ENCODE results near the gene PID1.

The PID1 gene, protein sequence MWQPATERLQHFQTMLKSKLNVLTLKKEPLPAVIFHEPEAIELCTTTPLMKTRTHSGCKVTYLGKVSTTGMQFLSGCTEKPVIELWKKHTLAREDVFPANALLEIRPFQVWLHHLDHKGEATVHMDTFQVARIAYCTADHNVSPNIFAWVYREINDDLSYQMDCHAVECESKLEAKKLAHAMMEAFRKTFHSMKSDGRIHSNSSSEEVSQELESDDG

DNA sequence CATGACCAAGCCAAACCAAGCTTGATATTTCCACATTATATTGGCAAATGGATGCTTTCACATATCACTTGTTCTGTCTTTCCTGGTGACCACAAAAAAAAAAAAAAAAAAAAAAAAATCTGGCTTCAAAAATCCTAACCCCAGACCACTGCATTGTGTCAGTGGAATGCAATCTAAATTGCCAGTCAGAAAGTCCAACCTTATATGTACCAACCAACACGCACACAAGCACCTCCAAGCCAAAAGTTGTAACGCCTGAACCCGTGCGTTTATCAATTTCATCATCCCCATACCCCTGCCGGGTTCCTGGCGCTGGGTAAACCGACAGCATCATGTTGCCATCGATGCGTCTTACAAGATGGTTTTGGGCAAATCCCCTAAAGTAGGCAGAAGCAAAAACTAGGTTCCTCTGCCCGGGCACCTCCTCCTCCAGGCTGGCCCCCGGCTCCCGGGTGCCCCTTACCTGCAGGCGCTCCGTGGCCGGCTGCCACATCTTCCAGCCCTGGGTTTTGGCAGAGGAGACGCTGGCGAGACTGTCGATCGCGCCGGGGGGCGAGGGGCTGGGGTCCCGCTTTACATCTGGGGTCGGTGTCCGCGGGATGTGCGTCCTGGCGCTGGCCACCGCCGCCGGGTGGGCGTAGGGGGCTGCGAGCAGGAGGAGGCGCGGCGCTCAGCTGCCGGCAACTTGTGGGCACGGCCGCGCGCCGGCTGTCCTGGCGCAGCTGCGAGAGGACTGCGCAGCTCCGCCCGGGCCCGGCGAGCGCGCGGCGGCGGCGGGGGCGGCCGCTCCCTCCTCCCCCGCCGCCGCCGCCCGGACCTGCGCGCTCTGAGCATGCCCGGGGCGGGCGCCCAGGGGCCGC is at the start of gene PID1:
PID1 (minus strand) TSS at position 737 of the 860 bp plus-strand sequence; CDS start at position 493, 244 bp downstream.
- Histone ChIP-seq H3K9me3 (no peaks in the 10 kb centered on the region), H3K4me3 (peak within 1 kb of the TSS; percentile 62 to 75), H3K36me3 (no peaks in the 10 kb centered on the region), H3K27ac (peak within 1 kb of the TSS; percentile 72 to 74), H3K4me1 (peaks cover 0 to 23% (median 8%) of the 10 kb centered on the region in 4 donors), H3K27me3 (peaks cover 0 to 4% of the 10 kb centered on the region in 2 donors)
- peak in 1 of 2 donors; percentile 29 for DNase-seq
- intact Hi-C loops (cut with DNase I; ENCODE audit: low total_unique reads): loop anchor here (10.0 kb wide), 1 partner anchor 1386 kb away; no protein-coding TSS in a partner anchor
- TF ChIP-seq, protein P1, sequence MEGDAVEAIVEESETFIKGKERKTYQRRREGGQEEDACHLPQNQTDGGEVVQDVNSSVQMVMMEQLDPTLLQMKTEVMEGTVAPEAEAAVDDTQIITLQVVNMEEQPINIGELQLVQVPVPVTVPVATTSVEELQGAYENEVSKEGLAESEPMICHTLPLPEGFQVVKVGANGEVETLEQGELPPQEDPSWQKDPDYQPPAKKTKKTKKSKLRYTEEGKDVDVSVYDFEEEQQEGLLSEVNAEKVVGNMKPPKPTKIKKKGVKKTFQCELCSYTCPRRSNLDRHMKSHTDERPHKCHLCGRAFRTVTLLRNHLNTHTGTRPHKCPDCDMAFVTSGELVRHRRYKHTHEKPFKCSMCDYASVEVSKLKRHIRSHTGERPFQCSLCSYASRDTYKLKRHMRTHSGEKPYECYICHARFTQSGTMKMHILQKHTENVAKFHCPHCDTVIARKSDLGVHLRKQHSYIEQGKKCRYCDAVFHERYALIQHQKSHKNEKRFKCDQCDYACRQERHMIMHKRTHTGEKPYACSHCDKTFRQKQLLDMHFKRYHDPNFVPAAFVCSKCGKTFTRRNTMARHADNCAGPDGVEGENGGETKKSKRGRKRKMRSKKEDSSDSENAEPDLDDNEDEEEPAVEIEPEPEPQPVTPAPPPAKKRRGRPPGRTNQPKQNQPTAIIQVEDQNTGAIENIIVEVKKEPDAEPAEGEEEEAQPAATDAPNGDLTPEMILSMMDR (IDR thresholded peaks at IDR 0.05): no peak

DNA sequence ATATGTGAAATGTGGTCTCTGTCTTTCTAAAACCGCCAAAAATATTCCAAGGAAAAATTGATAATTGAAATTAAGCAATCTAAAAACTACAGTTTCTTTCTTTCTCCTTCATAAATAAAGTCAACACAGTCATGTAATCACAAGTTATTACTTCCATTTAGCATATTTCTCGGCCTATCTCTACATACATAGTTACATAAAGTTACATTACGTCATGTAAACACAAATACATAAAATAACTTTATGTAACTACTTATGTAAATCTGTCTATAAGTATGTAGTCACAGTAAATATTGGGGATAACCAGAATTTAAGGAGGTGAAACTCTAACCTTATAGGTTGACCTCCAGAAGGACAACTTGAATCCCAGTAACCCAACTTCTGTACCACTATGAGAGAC is 48.5 kb upstream of the PID1 start:
- TF ChIP-seq, protein P1 (IDR thresholded peaks at IDR 0.05): no peak
- H3K4me1 ChIP-seq: peaks cover 0 to 2% (median 0%) of the 10 kb centered on the region in 4 donors

DNA sequence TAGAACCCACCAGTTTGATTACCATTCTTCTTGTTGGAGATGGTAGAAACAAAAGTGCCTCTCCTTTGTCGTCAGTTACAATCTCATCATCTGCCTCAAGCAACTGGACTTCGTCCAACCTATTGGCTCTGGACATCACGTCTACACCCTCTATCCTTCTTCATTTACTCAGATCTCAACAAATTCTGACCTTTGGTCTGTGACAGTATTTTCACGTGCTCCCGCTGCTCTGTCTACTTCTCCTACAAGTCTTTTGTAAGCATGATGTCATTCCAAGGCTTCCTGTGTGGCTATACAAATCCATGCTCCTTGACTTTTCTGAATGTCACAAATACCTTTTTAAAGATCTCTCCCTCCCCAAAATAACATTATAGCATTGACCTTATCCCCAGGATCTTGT is 43.0 kb upstream of the PID1 start:
- no peak overlapping the region for H3K4me3 ChIP-seq
- H3K27me3 ChIP-seq: no peaks in the 10 kb centered on the region
- TF ChIP-seq, protein P1 (IDR thresholded peaks at IDR 0.05): no peak
- peak overlapping the region in 1 of 2 donors; percentile 25 for H3K27ac ChIP-seq
- intact Hi-C loops (cut with DNase I; ENCODE audit: low total_unique reads): no loop called here
- H3K4me1 ChIP-seq: peaks cover 0 to 17% (median 0%) of the 10 kb centered on the region in 4 donors
- no peaks in the 10 kb centered on the region for H3K9me3 ChIP-seq
- H3K36me3 ChIP-seq: no peaks in the 10 kb centered on the region
- DNase-seq: no peak

More for the DNA sequence above, 48.5 kb upstream of the PID1 start:
- intact Hi-C loops (cut with DNase I; ENCODE audit: low total_unique reads): no loop called here
- Histone ChIP-seq H3K36me3 (no peaks in the 10 kb centered on the region), H3K9me3 (no peaks in the 10 kb centered on the region), H3K4me3 (no peak overlapping the region), H3K27ac (no peak overlapping the region), H3K27me3 (no peaks in the 10 kb centered on the region)
- no peak for DNase-seq

DNA sequence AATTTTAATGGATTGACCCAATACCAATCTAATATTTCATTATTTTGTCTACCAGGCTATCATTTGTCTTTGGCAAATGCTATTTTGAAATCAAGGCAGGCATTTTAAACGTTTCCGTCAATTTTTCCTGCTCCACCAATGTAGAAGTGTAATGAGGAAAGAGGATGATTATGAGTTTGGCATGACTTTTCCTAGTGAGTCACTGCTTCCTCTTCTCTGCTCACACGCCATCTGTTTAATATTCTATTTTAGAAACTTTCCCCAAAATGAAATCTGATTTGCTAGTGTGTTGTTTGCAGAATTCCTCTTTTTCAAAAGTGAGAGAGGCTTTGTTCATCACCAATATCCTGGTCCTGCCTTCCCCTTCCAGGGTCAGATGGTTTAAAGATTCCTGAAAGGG is 42.5 kb upstream of the PID1 start:
- Histone ChIP-seq H3K9me3 (no peaks in the 10 kb centered on the region), H3K4me1 (peaks cover 0 to 17% (median 0%) of the 10 kb centered on the region in 4 donors), H3K36me3 (no peaks in the 10 kb centered on the region), H3K27ac (peak overlapping the region in 1 of 2 donors; percentile 25), H3K27me3 (no peaks in the 10 kb centered on the region), H3K4me3 (no peak overlapping the region)
- no peak for DNase-seq
- TF ChIP-seq, protein P1 (IDR thresholded peaks at IDR 0.05): no peak
- intact Hi-C loops (cut with DNase I; ENCODE audit: low total_unique reads): no loop called here

DNA sequence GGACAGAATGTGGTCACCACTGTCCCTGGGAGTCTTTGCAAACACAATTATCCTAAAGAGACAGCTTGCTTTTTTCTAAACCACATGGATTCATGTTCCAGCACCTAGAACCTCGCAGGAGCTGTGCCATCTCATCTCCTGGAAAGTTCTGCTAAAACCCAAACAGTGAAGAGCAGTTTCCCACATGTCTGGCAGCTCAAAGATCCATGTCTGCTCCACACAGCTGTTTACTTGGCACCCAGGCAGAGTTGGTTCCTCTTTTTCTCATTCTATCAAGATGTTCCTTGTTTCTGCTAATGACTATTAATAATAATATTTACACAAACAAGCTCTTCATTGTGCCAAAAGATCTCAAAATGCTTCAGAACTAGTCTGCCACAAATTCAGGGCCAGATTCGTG is 30.1 kb upstream of the PID1 start:
- Histone ChIP-seq H3K27me3 (no peaks in the 10 kb centered on the region), H3K27ac (no peak overlapping the region), H3K4me3 (no peak overlapping the region), H3K4me1 (peaks cover 0 to 8% (median 2%) of the 10 kb centered on the region in 4 donors), H3K9me3 (no peaks in the 10 kb centered on the region), H3K36me3 (no peaks in the 10 kb centered on the region)
- no peak for DNase-seq
- TF ChIP-seq, protein P1 (IDR thresholded peaks at IDR 0.05): no peak
- intact Hi-C loops (cut with DNase I; ENCODE audit: low total_unique reads): no loop called here

All from tibial artery (tissue), 4 donors.